Fibroblast of the aortic adventitia (primary cell): ENCODE measurements around the gene USP36. TPM values are rescaled to one million over a fixed set of nuclear protein-coding genes. Genes with fewer than 3 reads are reported as not detected.

Experiments
- DNase-seq: peaks from one replicate; pipeline ENCODE4 v3.0.0-alpha.2; 2010; ENCODE audit warnings: low read depth
- H3K4me3 ChIP-seq: 2 replicates; pipeline ENCODE4 v1.5.1; 2011; ENCODE audit warnings: low read depth, mild to moderate bottlenecking, control low read depth, low read length, moderate library complexity
- CTCF ChIP-seq: IDR thresholded peaks from 2 replicates; pipeline ENCODE4 v1.5.1; 2011; ENCODE audit warnings: mild to moderate bottlenecking, low read length, control low read depth, inconsistent platforms; ENCODE audit not compliant: insufficient read depth
- total RNA-seq: library from RNA; depleted of rRNA; stranded (reverse); fragments of >200 nt; gene quantifications from 2 replicates; pipeline ENCODE4 v1.2.3, GENCODE V29; 2012; ENCODE audit warnings: low replicate concordance

Gene USP36
- total RNA-seq, 1 donor: 36.7 TPM

- DNase-seq: no peak
- no peak overlapping the region for H3K4me3 ChIP-seq
- TF ChIP-seq CTCF: no peak
These were observed 47.2 kb downstream of the USP36 start for GRCh38 chr17:78793415-78793814.

- H3K4me3 ChIP-seq: no peak overlapping the region
- TF ChIP-seq CTCF: no peak
These were observed 48.5 kb downstream of the USP36 start for GRCh38 chr17:78791840-78792709.

GRCh38 chr17:78790552-78790951 is 50.1 kb downstream of the USP36 start:
- TF ChIP-seq CTCF: no peak
- DNase-seq: no peak
- no peak overlapping the region for H3K4me3 ChIP-seq

More at GRCh38 chr17:78791840-78792709, 48.5 kb downstream of the USP36 start:
- no peak for DNase-seq

GRCh38 chr17:78789663-78790181 is 50.9 kb downstream of the USP36 start:
- TF ChIP-seq CTCF: no peak
- no peak overlapping the region for H3K4me3 ChIP-seq

GRCh38 chr17:78789149-78789662 is 51.4 kb downstream of the USP36 start:
- DNase-seq: no peak
- no peak for TF ChIP-seq CTCF
- no peak overlapping the region for H3K4me3 ChIP-seq

More at GRCh38 chr17:78789663-78790181, 50.9 kb downstream of the USP36 start:
- peak; percentile 84 for DNase-seq

GRCh38 chr17:78788451-78788850 is 52.2 kb downstream of the USP36 start:
- no peak for TF ChIP-seq CTCF
- no peak for DNase-seq
- H3K4me3 ChIP-seq: no peak overlapping the region
